ENCODE data around the gene KRTAP5-6. TPM values are rescaled to one million over a fixed set of nuclear protein-coding genes. Genes with fewer than 3 reads are reported as not detected.

KRTAP5-6 gene
- total RNA-seq (2014; rRNA removed; shearing (Covaris generic); ENCODE audit: low replicate concordance), result not detected in 2 replicates

- Histone ChIP-seq H3K9me3 (peaks cover 2% of the 10 kb centered on the region; the same call in 1 of the 2 replicates), H3K4me3 (no peak within 1 kb of the TSS), H3K27me3 (no peaks in the 10 kb centered on the region), H3K36me3 (no peaks in the 10 kb centered on the region)
- no peak for DNase-seq
Observed at GRCh38 chr11:1696608-1697570, at the start of gene KRTAP5-6. Gene KRTAP5-6, plus strand, starts transcription at chr11:1697195. Its CDS starts 51 bp downstream, at chr11:1697246.

- Histone ChIP-seq H3K4me3 (no peak overlapping the region), H3K27me3 (0 out of 2 replicates have a peak, but pooled peaks cover 3% of the 10 kb centered on the region), H3K36me3 (no peaks in the 10 kb centered on the region), H3K9me3 (no peaks in the 10 kb centered on the region)
- DNase-seq, result no peak
Observed at GRCh38 chr11:1647901-1648652, 48.9 kb upstream of the KRTAP5-6 start.

DNA sequence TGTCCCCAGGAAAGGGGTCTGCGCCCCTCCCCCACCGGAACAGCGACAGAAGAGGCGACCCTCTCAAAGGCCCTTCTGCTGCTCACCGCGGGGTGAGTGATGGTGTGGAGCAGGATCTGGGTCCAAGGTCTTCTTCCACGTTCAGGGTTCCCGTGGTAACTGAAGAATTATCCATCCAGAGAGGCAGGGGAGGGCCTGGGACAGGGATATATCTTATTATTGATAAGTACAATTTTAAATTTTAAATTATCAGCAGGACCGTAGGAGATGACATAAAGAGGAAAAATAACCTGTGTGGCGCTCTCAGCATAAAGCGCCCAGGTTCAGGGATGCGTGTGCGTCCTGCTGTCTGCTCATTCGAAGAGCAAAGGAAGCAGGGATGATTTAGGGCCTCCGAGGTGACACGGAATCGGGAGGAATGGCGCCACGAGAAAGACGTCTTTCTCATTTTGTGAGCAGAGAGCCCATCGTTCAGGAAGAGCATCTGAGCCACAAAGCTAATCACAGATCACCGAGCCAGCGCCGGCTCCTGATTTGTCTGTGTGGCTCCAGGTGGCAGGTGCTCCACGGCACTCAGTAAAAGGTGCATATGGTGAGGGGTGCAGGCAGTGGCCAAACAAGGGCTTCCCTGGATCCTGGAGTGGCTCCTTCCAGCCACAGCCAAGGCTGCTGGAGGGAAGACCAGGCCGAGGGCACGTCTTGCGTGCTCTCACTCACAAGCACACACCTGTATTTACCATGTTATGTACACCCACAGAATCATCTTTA lies 48.2 kb upstream of the KRTAP5-6 start:
- Histone ChIP-seq H3K36me3 (no peaks in the 10 kb centered on the region), H3K27me3 (0 out of 2 replicates have a peak, but pooled peaks cover 3% of the 10 kb centered on the region), H3K4me3 (no peak overlapping the region), H3K9me3 (no peaks in the 10 kb centered on the region)
- DNase-seq, result no peak

DNA sequence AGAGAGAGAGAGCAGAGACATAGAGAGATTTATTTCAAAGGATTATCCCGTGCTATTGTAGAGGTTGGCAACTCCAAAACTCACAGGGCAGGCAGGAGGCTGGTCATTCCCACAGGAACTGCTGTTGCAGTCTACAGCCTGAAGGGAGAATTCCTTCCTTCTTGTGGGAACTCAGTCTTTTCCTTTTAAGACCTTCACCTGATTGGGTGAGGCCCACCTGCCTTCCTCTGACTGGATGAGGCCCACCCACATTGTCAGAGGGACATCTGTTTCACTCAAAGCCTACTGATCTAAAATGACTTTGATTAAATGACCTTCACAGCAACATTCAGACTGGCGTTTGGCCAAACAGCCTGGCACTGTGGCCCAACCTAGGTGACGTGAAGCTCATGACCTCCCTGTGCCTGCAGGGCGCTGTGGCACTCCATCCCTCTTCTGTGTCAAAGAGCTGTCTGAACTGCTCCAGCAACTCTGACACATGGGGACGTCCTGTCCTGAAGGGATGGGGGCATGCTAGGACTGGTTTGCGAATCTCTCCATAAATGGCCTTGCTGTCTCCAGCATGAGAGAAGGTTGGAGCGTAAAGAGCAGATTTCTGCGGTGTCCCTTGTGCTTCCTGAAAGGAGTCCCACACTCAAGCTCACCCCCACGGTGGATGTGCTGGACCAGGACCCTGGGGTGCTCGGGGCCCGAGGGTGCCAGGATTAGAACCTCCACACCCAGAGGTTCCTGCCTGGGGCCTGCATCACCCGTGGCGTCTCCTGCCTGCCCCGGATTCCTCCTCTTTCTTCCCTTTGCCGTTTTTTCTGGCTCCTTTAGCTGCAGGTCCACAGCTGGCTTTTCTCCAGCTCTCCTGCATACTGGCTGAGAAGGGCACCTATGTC lies 46.7 kb upstream of the KRTAP5-6 start:
- Histone ChIP-seq H3K36me3 (no peaks in the 10 kb centered on the region), H3K4me3 (no peak overlapping the region), H3K27me3 (0 out of 2 replicates have a peak, but pooled peaks cover 3% of the 10 kb centered on the region), H3K9me3 (no peaks in the 10 kb centered on the region)
- no peak for DNase-seq

- Histone ChIP-seq H3K9me3 (no peaks in the 10 kb centered on the region), H3K4me3 (no peak overlapping the region), H3K27me3 (0 out of 2 replicates have a peak, but pooled peaks cover 3% of the 10 kb centered on the region), H3K36me3 (no peaks in the 10 kb centered on the region)
- no peak for DNase-seq
Observed at GRCh38 chr11:1650918-1651262, 46.1 kb upstream of the KRTAP5-6 start.

DNA sequence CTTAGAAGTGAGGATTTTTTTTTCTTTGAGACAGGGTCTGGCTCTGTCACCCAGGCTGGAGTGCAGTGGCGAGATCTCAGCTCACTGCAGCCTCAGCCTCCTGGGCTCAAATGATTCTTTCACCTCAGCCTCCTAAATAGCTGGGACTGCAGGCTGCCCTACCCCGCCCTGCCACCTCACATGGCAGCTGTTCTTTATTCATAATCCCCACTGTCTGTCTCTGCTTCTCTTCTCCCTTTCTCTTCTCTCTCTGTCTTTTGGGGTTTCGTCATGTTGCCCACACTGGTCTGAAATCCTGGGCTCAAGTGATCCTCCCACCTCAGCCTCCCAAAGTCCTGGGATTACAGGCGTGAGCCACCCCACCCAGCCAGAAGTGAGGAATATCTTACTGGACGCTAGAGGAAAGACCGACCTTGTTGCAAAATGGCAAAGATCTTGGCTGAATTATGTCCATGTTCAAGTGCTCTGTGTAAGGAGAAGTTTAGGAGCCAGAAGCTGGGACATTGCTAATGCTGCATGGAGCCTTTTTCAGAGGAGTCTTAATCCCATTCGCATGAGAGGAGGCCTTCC lies 45.5 kb upstream of the KRTAP5-6 start:
- no peaks in the 10 kb centered on the region for H3K9me3 ChIP-seq
- H3K4me3 ChIP-seq, result no peak overlapping the region
- H3K36me3 ChIP-seq, result no peaks in the 10 kb centered on the region
- H3K27me3 ChIP-seq, result 0 out of 2 replicates have a peak, but pooled peaks cover 3% of the 10 kb centered on the region
- DNase-seq, result no peak

DNA sequence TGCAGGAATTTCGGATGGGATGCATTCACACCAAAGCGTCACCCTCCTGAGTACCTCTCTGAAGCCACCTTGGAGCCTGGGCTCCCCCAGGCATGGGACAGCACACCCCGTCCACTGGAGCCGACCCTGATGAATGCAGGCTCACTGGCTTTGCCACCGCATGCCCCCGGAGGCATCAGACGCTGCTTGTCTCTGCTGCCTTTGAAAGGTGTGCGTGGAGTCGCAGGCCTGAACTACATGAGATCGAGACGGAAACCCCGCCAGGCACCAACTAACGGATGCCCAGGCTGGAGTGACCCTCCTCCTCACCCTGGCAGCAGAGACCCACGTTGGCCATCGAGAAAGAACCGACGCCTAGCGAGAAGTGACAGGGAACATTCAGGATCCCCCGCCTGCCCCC lies 45.0 kb upstream of the KRTAP5-6 start:
- H3K9me3 ChIP-seq, result no peaks in the 10 kb centered on the region
- no peaks in the 10 kb centered on the region for H3K36me3 ChIP-seq
- 0 out of 2 replicates have a peak, but pooled peaks cover 2% of the 10 kb centered on the region for H3K27me3 ChIP-seq
- no peak overlapping the region for H3K4me3 ChIP-seq
- DNase-seq, result no peak

- no peaks in the 10 kb centered on the region for H3K36me3 ChIP-seq
Observed at GRCh38 chr11:1652442-1652770, 44.6 kb upstream of the KRTAP5-6 start.

GRCh38 chr11:1652771-1653540 lies 44.0 kb upstream of the KRTAP5-6 start:
- Histone ChIP-seq H3K27me3 (no peaks in the 10 kb centered on the region), H3K9me3 (no peaks in the 10 kb centered on the region), H3K4me3 (no peak overlapping the region), H3K36me3 (no peaks in the 10 kb centered on the region)
- DNase-seq, result peak; percentile 48

More at GRCh38 chr11:1652442-1652770, 44.6 kb upstream of the KRTAP5-6 start:
- DNase-seq, result no peak
- H3K27me3 ChIP-seq, result no peaks in the 10 kb centered on the region
- H3K4me3 ChIP-seq, result no peak overlapping the region
- H3K9me3 ChIP-seq, result no peaks in the 10 kb centered on the region

- DNase-seq, result no peak
- H3K36me3 ChIP-seq, result no peaks in the 10 kb centered on the region
- no peaks in the 10 kb centered on the region for H3K9me3 ChIP-seq
- H3K27me3 ChIP-seq, result no peaks in the 10 kb centered on the region
- H3K4me3 ChIP-seq, result no peak overlapping the region
Observed at GRCh38 chr11:1653541-1654387, 43.2 kb upstream of the KRTAP5-6 start.

- H3K9me3 ChIP-seq, result no peaks in the 10 kb centered on the region
- DNase-seq, result no peak
- H3K4me3 ChIP-seq, result no peak overlapping the region
- H3K36me3 ChIP-seq, result no peaks in the 10 kb centered on the region
- H3K27me3 ChIP-seq, result no peaks in the 10 kb centered on the region
Observed at GRCh38 chr11:1654388-1655167, 42.4 kb upstream of the KRTAP5-6 start.

DNA sequence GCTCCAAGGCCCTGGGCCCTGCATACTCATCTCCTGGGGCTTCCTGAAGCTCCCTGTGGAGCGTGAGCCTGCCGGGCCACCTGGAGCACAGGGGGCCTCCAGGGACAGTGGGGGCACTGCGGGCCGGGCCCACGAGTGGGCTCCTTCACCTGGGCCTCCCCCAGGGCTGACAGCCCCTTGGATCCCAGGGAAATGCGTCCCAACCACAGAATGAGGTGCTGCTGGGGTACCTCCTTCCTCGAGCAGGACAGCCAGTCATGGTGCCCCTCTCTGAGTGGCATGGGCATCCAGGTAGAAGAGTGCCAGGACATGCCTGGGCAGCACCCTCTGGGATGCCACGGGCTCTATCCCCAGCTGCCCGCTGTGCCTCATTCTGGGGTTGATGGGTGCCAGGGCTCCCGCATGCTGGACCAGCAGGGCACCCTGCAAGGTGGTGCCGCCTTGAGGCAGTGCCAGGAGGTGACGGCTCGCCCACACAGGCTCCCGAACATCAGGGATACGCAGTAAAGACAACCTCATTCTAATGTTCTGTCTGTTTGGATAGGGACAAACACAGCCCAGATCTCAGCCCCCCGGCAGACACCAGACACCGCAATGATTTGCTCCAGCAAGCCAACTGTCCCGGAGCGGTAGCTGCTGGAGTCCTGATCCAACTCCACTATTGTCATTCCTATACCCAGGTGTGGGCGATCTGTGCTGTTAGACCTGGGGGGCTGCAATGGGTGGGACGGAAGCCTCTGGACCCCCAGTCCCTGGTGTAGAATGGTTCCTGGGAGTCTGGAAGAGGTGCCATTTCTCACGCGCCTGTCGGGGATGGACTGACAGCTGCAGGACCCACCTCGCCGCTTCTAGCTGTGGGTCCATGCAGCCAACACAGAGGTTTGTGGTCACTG lies 41.6 kb upstream of the KRTAP5-6 start:
- Histone ChIP-seq H3K27me3 (no peaks in the 10 kb centered on the region), H3K9me3 (no peaks in the 10 kb centered on the region), H3K4me3 (no peak overlapping the region), H3K36me3 (no peaks in the 10 kb centered on the region)
- DNase-seq, result no peak

DNA sequence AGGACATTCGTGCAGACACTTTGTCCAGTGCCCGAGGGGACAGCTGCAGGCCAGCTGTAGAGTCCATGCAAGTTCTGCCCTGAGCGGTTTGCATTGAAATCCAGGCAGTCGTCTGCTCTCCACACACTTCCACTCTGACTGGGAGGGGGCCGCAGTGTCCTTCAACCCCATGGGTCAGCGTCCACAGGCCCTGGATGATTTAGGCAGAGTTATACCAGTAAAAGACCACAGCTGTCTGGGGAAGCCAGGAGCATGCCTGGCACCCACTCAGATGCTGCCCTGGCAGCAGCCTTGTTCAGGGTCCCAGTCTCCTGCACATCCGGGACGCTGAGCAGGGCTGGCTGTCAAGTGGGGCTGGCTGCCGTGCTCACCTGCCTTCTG lies 40.9 kb upstream of the KRTAP5-6 start:
- H3K36me3 ChIP-seq, result no peaks in the 10 kb centered on the region
- no peak for DNase-seq
- H3K4me3 ChIP-seq, result no peak overlapping the region
- H3K9me3 ChIP-seq, result no peaks in the 10 kb centered on the region
- H3K27me3 ChIP-seq, result no peaks in the 10 kb centered on the region

All from MG63 (cell line).